OCI-M2 (cell line): ENCODE data around the gene DNAJB4.
"Not testable (repeated sequence)": the region's sequence is repeated elsewhere in the genome, so short reads cannot be mapped to it uniquely, and the experiment has no call there.

Experiments used
- DNase-seq: peaks from one replicate; lab custom pipeline; 2025; ENCODE audit not compliant: unreplicated experiment; lab: John Stamatoyannopoulos, UW

The DNAJB4 gene

DNA sequence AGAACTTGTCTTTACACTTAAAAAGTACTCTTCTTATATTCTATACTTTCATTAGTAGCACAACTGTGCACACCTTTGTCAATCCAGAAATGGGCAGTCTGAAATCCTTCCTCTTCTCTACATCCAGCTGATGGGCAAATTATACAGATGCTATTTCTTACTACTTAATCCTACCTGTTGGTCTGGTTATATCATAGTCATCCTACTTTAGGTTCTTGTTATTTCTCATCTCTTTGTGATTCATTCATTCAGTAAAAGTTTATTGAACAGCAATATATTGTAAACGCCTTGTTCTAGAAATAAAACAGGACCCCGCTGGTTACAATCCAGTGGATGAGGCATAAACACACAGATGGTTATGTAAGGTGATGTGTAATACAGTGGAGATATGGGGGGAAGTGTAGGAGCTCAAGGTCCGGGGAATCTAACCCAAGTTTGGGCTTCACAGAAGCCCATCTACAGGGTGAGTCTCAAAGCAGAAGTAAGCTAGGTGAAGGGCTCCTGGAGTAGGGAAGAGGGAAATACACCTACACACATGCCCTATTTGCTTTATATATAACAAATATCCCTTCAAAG, 14.0 kb upstream of the DNAJB4 start:
- DNase-seq: no peak

- no peak for DNase-seq
Observed at GRCh38 chr1:77991638-77992037, 13.1 kb upstream of the DNAJB4 start.

DNA sequence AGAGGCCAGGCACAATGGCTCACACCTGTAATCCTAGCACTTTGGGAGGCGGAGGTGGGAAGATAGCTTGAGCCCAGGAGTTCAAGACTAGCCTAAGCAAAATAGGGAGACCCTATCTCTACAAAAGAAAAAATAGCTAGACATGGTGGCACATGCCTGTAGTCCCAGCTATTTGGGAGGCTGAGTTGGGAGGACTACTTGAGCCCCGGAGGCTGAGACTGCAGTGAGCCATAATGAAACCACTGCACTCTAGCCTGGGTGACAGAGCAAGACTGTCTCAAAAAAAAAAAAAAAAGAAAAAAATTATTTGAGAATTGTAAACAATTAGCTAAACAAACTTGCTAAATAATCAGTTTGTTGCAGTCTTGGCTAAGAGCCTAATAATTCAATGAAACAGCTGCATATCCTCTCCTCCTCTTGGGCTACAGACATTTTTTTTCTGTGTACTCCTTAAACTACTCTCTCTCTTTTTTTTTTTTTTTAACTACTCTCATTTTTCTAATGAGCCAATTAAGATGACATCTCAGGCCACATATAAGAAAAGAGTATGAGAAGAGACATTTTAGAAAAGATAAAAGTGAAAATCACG, 10.5 kb upstream of the DNAJB4 start:
- DNase-seq: no peak

GRCh38 chr1:77996734-77997133, 8.0 kb upstream of the DNAJB4 start:
- no peak for DNase-seq

DNA sequence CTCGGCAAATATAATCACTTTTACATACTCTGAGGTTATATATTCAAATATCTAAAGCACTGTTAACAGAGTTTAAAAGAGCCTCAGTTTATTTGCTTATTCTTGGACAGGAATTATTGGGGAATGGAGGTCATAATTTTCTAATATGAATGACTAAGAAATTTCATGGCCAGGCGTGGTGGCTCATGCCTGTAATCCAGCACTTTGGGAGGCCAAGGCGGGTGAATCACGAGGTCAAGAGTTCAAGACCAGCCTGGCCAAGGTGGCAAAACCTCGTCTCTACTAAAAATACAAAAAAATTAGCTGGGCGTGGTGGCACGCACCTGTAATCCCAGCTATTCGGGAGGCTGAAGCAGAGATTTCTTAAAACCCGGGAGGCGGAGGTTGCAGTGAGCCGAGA, 4.2 kb upstream of the DNAJB4 start:
- DNase-seq: not testable (repeated sequence)

GRCh38 chr1:78003070-78003746, 1.5 kb upstream of the DNAJB4 start:
- DNase-seq: no peak

DNA sequence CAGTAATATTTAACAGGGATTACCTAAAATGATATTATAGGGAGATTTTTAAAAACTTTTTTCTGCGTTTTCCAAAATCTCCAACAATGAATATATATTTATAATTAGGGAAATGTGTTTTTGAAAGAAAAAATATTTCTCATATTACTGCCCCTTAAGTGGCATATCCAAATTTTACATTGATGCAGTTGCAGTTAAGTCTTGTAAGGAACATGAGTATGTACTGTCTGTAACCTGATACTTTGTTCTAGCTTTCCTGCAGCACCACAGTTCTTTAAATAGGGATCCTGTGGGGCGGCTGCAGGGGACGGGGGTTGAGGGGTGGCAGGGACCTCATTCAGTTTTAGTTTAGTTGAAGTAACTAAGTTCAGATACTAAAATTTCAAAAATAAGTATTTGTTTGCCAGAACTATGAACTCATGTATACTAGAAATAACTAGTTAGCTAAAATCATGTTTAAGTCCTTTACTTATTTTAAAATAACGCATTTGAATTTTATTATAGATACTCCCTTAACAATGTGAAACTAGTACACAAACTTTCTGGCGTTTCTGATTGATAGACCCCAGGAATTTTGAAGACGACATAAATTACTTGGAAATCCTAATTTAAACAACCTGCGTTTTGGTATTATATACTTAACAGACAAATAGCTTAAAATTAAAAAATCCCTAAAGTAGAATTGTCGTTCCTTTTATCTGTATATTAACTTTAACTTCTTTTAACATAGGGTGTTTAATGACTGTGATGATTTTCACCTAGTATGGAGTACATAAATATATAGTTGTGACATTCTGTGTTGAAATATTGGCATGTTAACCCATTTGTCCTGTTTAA, 639 bp upstream of the DNAJB4 start:
- no peak for DNase-seq

- DNase-seq: no peak
Observed at GRCh38 chr1:78005448-78005722, 646 bp downstream of the DNAJB4 start.

- DNase-seq: no peak
Observed at GRCh38 chr1:78005755-78006154, 1.0 kb downstream of the DNAJB4 start.

DNA sequence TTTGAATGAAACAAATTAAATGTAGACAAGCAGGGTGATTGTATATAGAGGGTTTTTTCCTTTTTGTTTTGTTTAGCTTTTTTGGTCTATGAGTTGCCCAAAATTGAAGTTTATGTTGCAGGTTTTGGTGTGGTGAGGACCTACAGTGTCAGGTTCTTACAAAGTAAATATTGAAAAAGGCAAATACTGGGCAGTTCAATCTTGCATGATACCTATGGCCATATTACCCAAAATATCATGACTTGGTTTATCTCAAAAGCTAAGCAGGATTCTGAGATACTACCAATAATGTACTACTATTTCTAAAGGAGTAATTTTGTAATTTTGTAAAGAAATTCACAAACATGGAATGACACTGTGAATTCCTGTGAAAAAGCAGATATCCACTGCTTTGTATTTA, 1.8 kb downstream of the DNAJB4 start:
- DNase-seq: no peak

GRCh38 chr1:78007677-78008341, 3.1 kb downstream of the DNAJB4 start:
- no peak for DNase-seq

DNA sequence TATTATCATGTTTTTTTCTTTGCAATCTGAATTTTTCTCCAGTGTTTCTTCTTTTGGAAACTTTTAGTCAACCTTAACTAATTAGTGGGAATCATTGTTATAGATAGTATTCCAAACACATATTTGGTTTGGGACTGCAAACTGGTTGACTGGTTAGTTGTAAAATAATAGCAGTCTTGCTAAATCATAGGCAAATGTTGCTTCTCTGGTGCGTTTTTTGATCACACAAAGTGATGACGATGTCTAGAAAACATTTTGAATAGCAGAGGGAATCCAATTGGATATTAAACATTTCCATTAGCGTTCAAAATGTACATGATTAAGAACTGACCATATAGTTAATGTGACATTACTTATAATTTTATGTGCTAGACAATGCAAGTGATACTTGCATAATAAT, 4.5 kb downstream of the DNAJB4 start:
- no peak for DNase-seq

DNA sequence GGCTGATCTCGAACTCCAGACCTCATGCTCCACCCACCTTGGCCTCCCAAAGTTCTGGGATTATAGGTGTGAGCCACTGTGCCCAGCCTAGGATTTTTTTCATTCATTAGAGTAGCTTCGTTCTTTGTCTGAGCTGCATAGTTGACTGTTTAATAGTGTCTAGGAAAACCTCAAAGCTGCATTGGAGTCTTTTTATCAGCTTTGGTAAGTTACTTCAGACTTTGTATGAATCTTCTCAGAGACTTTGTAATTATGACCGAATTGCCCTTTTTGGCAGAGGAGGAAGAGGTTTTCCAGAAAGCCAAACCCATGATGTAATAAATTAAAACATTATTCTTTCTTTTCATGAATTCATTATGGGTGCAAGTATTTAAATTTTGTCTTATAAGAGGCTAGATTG, 5.1 kb downstream of the DNAJB4 start:
- DNase-seq: no peak

- no peak for DNase-seq
Observed at GRCh38 chr1:78011050-78011449, 6.3 kb downstream of the DNAJB4 start.

GRCh38 chr1:78015148-78015547, 10.4 kb downstream of the DNAJB4 start:
- DNase-seq: no peak

- no peak for DNase-seq
Observed at GRCh38 chr1:78019024-78019423, 14.3 kb downstream of the DNAJB4 start.

GRCh38 chr1:78021134-78021533, 16.4 kb downstream of the DNAJB4 start:
- not testable (repeated sequence) for DNase-seq

- DNase-seq: no peak
Observed at GRCh38 chr1:78029793-78030192, 25.1 kb downstream of the DNAJB4 start.

- no peak for DNase-seq
Observed at GRCh38 chr1:78032996-78033796, 28.5 kb downstream of the DNAJB4 start.

DNA sequence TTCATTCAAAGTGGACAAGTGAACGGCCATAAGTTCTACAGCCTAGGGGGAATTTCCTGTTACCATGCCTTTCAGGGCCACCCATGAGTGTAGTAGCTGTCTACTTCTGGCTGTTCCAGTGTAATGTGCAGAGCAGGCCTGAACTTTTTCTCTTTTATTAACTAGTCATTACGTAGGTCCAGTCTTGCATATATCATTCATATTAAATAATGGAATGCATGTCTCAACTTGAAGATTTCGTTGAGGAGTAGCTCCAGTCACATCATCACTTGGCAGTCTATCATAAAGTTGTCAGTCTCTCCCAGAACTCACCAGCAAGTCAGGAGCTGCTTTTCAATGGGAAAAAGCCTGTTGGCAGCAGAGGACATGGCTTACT, 29.0 kb downstream of the DNAJB4 start:
- no peak for DNase-seq

GRCh38 chr1:78035121-78035520, 30.4 kb downstream of the DNAJB4 start:
- DNase-seq: no peak
